HG02938 (cell line): ENCODE data around the gene FHDC1.

Source experiments
- ATAC-seq: cut with Tn5 transposase; IDR thresholded peaks from one replicate; pipeline ENCODE4 v1.9.1; 2021; ENCODE audit warnings: mild to moderate bottlenecking, moderate library complexity; ENCODE audit not compliant: unreplicated experiment

The FHDC1 gene

GRCh38 chr4:153001626-153002025 lies 65.5 kb downstream of the FHDC1 start:
- no peak for ATAC-seq

- ATAC-seq = no peak
Observed at GRCh38 chr4:153002110-153002509, 66.0 kb downstream of the FHDC1 start.

- no peak for ATAC-seq
Observed at GRCh38 chr4:153004081-153004850, 68.1 kb downstream of the FHDC1 start.

GRCh38 chr4:153005899-153006381 lies 69.8 kb downstream of the FHDC1 start:
- no peak for ATAC-seq

GRCh38 chr4:153008578-153009199 lies 72.6 kb downstream of the FHDC1 start:
- peak; percentile 79 for ATAC-seq

GRCh38 chr4:153010146-153010545 lies 74.0 kb downstream of the FHDC1 start:
- ATAC-seq = no peak

GRCh38 chr4:153013202-153013977 lies 77.3 kb downstream of the FHDC1 start:
- no peak for ATAC-seq

GRCh38 chr4:153014460-153014859 lies 78.3 kb downstream of the FHDC1 start:
- ATAC-seq = no peak

GRCh38 chr4:153016592-153016991 lies 80.5 kb downstream of the FHDC1 start:
- ATAC-seq = no peak

- no peak for ATAC-seq
Observed at GRCh38 chr4:153018031-153018430, 81.9 kb downstream of the FHDC1 start.

- no peak for ATAC-seq
Observed at GRCh38 chr4:153018684-153019083, 82.6 kb downstream of the FHDC1 start.

- no peak for ATAC-seq
Observed at GRCh38 chr4:153019906-153020305, 83.8 kb downstream of the FHDC1 start.

- ATAC-seq = no peak
Observed at GRCh38 chr4:153020457-153020856, 84.3 kb downstream of the FHDC1 start.

- no peak for ATAC-seq
Observed at GRCh38 chr4:153021276-153021675, 85.2 kb downstream of the FHDC1 start.

- no peak for ATAC-seq
Observed at GRCh38 chr4:153022241-153022715, 86.2 kb downstream of the FHDC1 start.

- no peak for ATAC-seq
Observed at GRCh38 chr4:153023139-153023538, 87.0 kb downstream of the FHDC1 start.

- ATAC-seq = no peak
Observed at GRCh38 chr4:153023692-153024394, 87.7 kb downstream of the FHDC1 start.

GRCh38 chr4:153024466-153024865 lies 88.3 kb downstream of the FHDC1 start:
- ATAC-seq = no peak

- no peak for ATAC-seq
Observed at GRCh38 chr4:153025406-153025805, 89.3 kb downstream of the FHDC1 start.

GRCh38 chr4:153026591-153027346 lies 90.6 kb downstream of the FHDC1 start:
- no peak for ATAC-seq
